H1 (cell line): ENCODE data around the gene ARL10. TPM values are rescaled to one million over a fixed set of nuclear protein-coding genes. Genes with fewer than 3 reads are reported as not detected.

Experiments used
- CTCF ChIA-PET: fragments of 300-600 bp; sonication (Branson Sonifier 250); formaldehyde crosslinking; loops from one replicate; lab custom pipeline; 2021; ENCODE audit not compliant: partially characterized antibody; lab: Charles Lee
- POLR2A ChIA-PET: fragments of 300-600 bp; sonication (Branson Sonifier 250); formaldehyde crosslinking; loops from one replicate; lab custom pipeline; 2021; ENCODE audit warnings: inconsistent platforms; ENCODE audit not compliant: partially characterized antibody; lab: Charles Lee
- DNase-seq, 2 experiments: peaks; one replicate each; pipeline versions ENCODE4 v3.0.0 to v3.0.0-alpha.2; 2010 to 2022; ENCODE audit warnings: low spot score in 2 of 2, low read depth in 1 of 2, mixed read lengths in 1 of 2
- FAIRE-seq: peaks from 2 replicates; lab custom pipeline; 2011; peaks lifted over from hg19 to GRCh38; lab: Jason Lieb, UNC
- H2AFZ ChIP-seq: 2 replicates; pipeline ENCODE4 v1.8.1; 2012; ENCODE audit warnings: low read length, inconsistent platforms
- H2AK5ac ChIP-seq: 2 replicates; pipeline ENCODE4 v1.6.1; 2013; ENCODE audit warnings: low read depth, low read length
- H2BK120ac ChIP-seq: replicated peaks from 2 replicates; pipeline ENCODE3; 2013; ENCODE audit warnings: low read depth, low read length, inconsistent platforms
- H2BK12ac ChIP-seq: 2 replicates; pipeline ENCODE4 v1.6.1; 2013; ENCODE audit warnings: low read depth, low read length
- H2BK15ac ChIP-seq: 2 replicates; pipeline ENCODE4 v1.6.1; 2013; ENCODE audit warnings: low read length
- H2BK20ac ChIP-seq: 2 replicates; pipeline ENCODE4 v1.6.1; 2013; ENCODE audit warnings: low read length
- H2BK5ac ChIP-seq: 2 replicates; pipeline ENCODE4 v1.6.1; 2013; ENCODE audit warnings: low read depth, low read length
- H3K14ac ChIP-seq: 2 replicates; pipeline ENCODE4 v1.6.1; 2013; ENCODE audit warnings: inconsistent platforms; ENCODE audit not compliant: insufficient read length
- H3K18ac ChIP-seq: 2 replicates; pipeline ENCODE4 v1.6.1; 2013; ENCODE audit warnings: low read length; ENCODE audit errors: extremely low read depth
- H3K23ac ChIP-seq: 2 replicates; pipeline ENCODE4 v1.6.1; 2013; ENCODE audit warnings: inconsistent platforms; ENCODE audit not compliant: insufficient read length
- H3K23me2 ChIP-seq: 2 replicates; pipeline ENCODE4 v1.6.1; 2013; ENCODE audit warnings: low read depth, low read length
- H3K27ac ChIP-seq: 2 replicates; pipeline ENCODE4 v1.6.1; 2011; ENCODE audit warnings: low read depth, low read length, inconsistent platforms
- H3K27me3 ChIP-seq, 4 experiments: replicated peaks in 1 of 4; 1 replicate in 1 of 4; 2 replicates in 3 of 4; pipeline versions ENCODE4 v1.6.1 to v1.8.1; 2011 to 2013; ENCODE audit warnings: low read length in 3 of 4, mild to moderate bottlenecking in 3 of 4, inconsistent platforms in 2 of 4, mixed read lengths in 2 of 4, moderate library complexity in 1 of 4; ENCODE audit not compliant: control insufficient read depth in 3 of 4, insufficient read depth in 3 of 4; ENCODE audit errors: extremely low read depth in 1 of 4
- H3K36me3 ChIP-seq, 4 experiments: 2 replicates each; pipeline versions ENCODE4 v1.6.1 to v1.8.1; 2011 to 2013; ENCODE audit warnings: mild to moderate bottlenecking in 4 of 4, low read length in 3 of 4, moderate library complexity in 2 of 4, control low read depth in 1 of 4, inconsistent platforms in 1 of 4; ENCODE audit not compliant: insufficient read depth in 4 of 4, control insufficient read depth in 2 of 4
- H3K4ac ChIP-seq: replicated peaks from 2 replicates; pipeline ENCODE3; 2013; ENCODE audit warnings: low read length, low read depth, mixed read lengths, inconsistent platforms; ENCODE audit not compliant: insufficient read length
- H3K4me1 ChIP-seq, 4 experiments: replicated peaks in 1 of 4; 1 replicate in 1 of 4; 2 replicates in 3 of 4; pipeline versions ENCODE4 v1.6.1 to v1.8.1; 2011 to 2013; ENCODE audit warnings: low read length in 3 of 4, inconsistent platforms in 2 of 4, mixed read lengths in 1 of 4; ENCODE audit not compliant: insufficient read depth in 4 of 4, control insufficient read depth in 3 of 4
- H3K4me2 ChIP-seq, 2 experiments: 2 replicates each; pipeline versions ENCODE4 v1.6.1 to v1.8.1; 2011 to 2013; ENCODE audit warnings: low read depth in 2 of 2, low read length in 2 of 2, control low read depth in 1 of 2, inconsistent platforms in 1 of 2, mild to moderate bottlenecking in 1 of 2; ENCODE audit not compliant: insufficient read depth in 1 of 2
- H3K4me3 ChIP-seq, 4 experiments: fragments of 200-600, 300-600 bp in 1 of 4; sonication (generic), shearing (Covaris generic), sonication (Bioruptor Twin) in 1 of 4; 2 replicates each; pipeline versions ENCODE4 v1.5.1 to v1.8.1; 2011 to 2016; ENCODE audit warnings: low read length in 4 of 4, low read depth in 3 of 4, control low read depth in 2 of 4, inconsistent platforms in 2 of 4, mild to moderate bottlenecking in 2 of 4, mixed read lengths in 1 of 4, moderate library complexity in 1 of 4; ENCODE audit not compliant: insufficient read depth in 2 of 4; ENCODE audit errors: extremely low read depth in 1 of 4
- H3K56ac ChIP-seq: replicated peaks from 2 replicates; pipeline ENCODE3; 2013; ENCODE audit warnings: low read depth, mild to moderate bottlenecking, mixed read lengths, low read length, inconsistent platforms; ENCODE audit not compliant: insufficient read length
- H3K79me1 ChIP-seq: 2 replicates; pipeline ENCODE4 v1.6.1; 2013; ENCODE audit warnings: low read depth, low read length, control low read depth
- H3K79me2 ChIP-seq, 2 experiments: 2 replicates each; pipeline versions ENCODE4 v1.6.1 to v1.8.1; 2012 to 2013; ENCODE audit warnings: low read length in 2 of 2, mild to moderate bottlenecking in 2 of 2, inconsistent platforms in 1 of 2; ENCODE audit not compliant: insufficient read depth in 2 of 2, control insufficient read depth in 1 of 2
- H3K9ac ChIP-seq, 4 experiments: replicated peaks in 1 of 4; 1 replicate in 1 of 4; 2 replicates in 3 of 4; pipeline versions ENCODE4 v1.6.1 to v1.8.1; 2011 to 2013; ENCODE audit warnings: low read depth in 3 of 4, low read length in 3 of 4, control low read depth in 2 of 4, mild to moderate bottlenecking in 2 of 4, moderate library complexity in 2 of 4, inconsistent platforms in 1 of 4; ENCODE audit errors: extremely low read depth in 1 of 4
- H3K9me3 ChIP-seq, 2 experiments: 2 replicates each; pipeline versions ENCODE4 v1.6.1 to v1.8.1; 2012 to 2013; ENCODE audit warnings: mild to moderate bottlenecking in 2 of 2, moderate library complexity in 2 of 2, control low read depth in 1 of 2, inconsistent platforms in 1 of 2, low read depth in 1 of 2, low read length in 1 of 2, mixed read lengths in 1 of 2; ENCODE audit not compliant: insufficient read depth in 2 of 2
- H4K20me1 ChIP-seq, 2 experiments: replicated peaks in 1 of 2; 2 replicates each; pipeline versions ENCODE3 to v1.8.1; 2011 to 2013; ENCODE audit warnings: inconsistent platforms in 2 of 2, low read length in 2 of 2, mild to moderate bottlenecking in 1 of 2; ENCODE audit not compliant: insufficient read depth in 2 of 2, control insufficient read depth in 1 of 2
- H4K5ac ChIP-seq: 2 replicates; pipeline ENCODE4 v1.6.1; 2013; ENCODE audit warnings: low read length, low read depth, mixed read lengths, inconsistent platforms; ENCODE audit not compliant: insufficient read length
- H4K8ac ChIP-seq: 2 replicates; pipeline ENCODE4 v1.8.0; 2013; ENCODE audit warnings: mild to moderate bottlenecking, moderate library complexity, low read length, inconsistent platforms; ENCODE audit not compliant: insufficient read depth; ENCODE audit errors: extremely low read depth
- H4K91ac ChIP-seq: replicated peaks from 2 replicates; pipeline ENCODE3; 2013; ENCODE audit warnings: low read length, mixed read lengths, inconsistent platforms; ENCODE audit not compliant: insufficient read length
- ASH2L ChIP-seq: fragments of 200-600, 300-600 bp; sonication (generic); IDR thresholded peaks from one replicate; pipeline ENCODE4 v1.7.1; 2017; ENCODE audit warnings: low read length
- POLR2AphosphoS5 ChIP-seq: IDR thresholded peaks from 2 replicates; pipeline ENCODE4 v1.6.1; 2011; ENCODE audit warnings: low read depth, low read length
- RAD21 ChIP-seq, 2 experiments: IDR thresholded peaks in 1 of 2; conservative IDR thresholded peaks in 1 of 2; 2 replicates each; pipeline ENCODE4 v1.6.1; 2011; ENCODE audit warnings: low read depth in 2 of 2, low read length in 2 of 2, improper control_type of control experiment in 1 of 2, inconsistent platforms in 1 of 2, mild to moderate bottlenecking in 1 of 2, moderate library complexity in 1 of 2
- RBBP5 ChIP-seq: IDR thresholded peaks from 2 replicates; pipeline ENCODE4 v1.7.1; 2012; ENCODE audit warnings: low read depth, mild to moderate bottlenecking, inconsistent platforms, low read length, moderate library complexity, borderline replicate concordance
- SIN3A ChIP-seq, 2 experiments: IDR thresholded peaks in 1 of 2; conservative IDR thresholded peaks in 1 of 2; 2 replicates each; pipeline ENCODE4 v1.6.1; 2011 to 2012; ENCODE audit warnings: low read length in 2 of 2, improper control_type of control experiment in 1 of 2, low read depth in 1 of 2, mild to moderate bottlenecking in 1 of 2
- SIRT6 ChIP-seq: IDR thresholded peaks from one replicate; pipeline ENCODE4 v1.7.1; 2012; ENCODE audit warnings: low read length, inconsistent platforms
- SIX5 ChIP-seq: IDR thresholded peaks from 2 replicates; pipeline ENCODE4 v1.6.1; 2011; ENCODE audit warnings: mild to moderate bottlenecking, low read depth, low read length
- TBP ChIP-seq: IDR thresholded peaks from 2 replicates; pipeline ENCODE4 v1.6.1; 2011; ENCODE audit warnings: low read depth, low read length, improper control_type of control experiment
- WGBS, 2 experiments: shearing (Covaris generic) in 1 of 2; methylation state at CpG; one replicate each; pipeline versions ENCODE4 v1.1.6 to v1.1.7; 2013 to 2015; ENCODE audit warnings: low lambda C conversion rate in 2 of 2, mixed read lengths in 2 of 2, inconsistent platforms in 1 of 2, low coverage in 1 of 2, missing lambda C conversion rate in 1 of 2; ENCODE audit not compliant: insufficient replicate concordance in 2 of 2, insufficient coverage in 1 of 2, insufficient read length in 1 of 2; ENCODE audit errors: extremely low coverage in 1 of 2, missing lambda C conversion rate in 1 of 2; 5-methylcytosine and 5-hydroxymethylcytosine counted together
- polyA plus RNA-seq, 7 experiments: library from polyadenylated mRNA; depleted of rRNA in 3 of 7; stranded (reverse) in 5 of 7; unstranded in 2 of 7; fragments of >200 nt in 5 of 7; fragments of 200-250 nt in 2 of 7; gene quantifications; 1 replicate in 5 of 7; 2 replicates in 1 of 7; 4 replicates in 1 of 7; pipeline versions ENCODE4 v1.2.1 to v1.2.3, GENCODE V29; 2011 to 2013; ENCODE audit warnings: missing spikeins in 2 of 7, mixed read lengths in 2 of 7
- total RNA-seq: library from RNA; stranded (reverse); fragmentation: NEBNext Ultra II Directional; extraction: Animal tissue kit (Norgen Biotek cat#: 25700); gene quantifications from 2 replicates; pipeline ENCODE4 v1.2.1, GENCODE V29; 2021
- TF ChIP-seq, protein P1 (sequence below): IDR thresholded peaks from 2 replicates; pipeline ENCODE4 v1.6.1; 2012; ENCODE audit warnings: inconsistent platforms
- TF ChIP-seq, protein P2 (sequence below): IDR thresholded peaks from 2 replicates; pipeline ENCODE4 v1.6.1; 2012; ENCODE audit warnings: low read length, inconsistent platforms
- TF ChIP-seq, protein P3 (sequence below): IDR thresholded peaks from 2 replicates; pipeline ENCODE4 v1.6.1; 2012; ENCODE audit warnings: inconsistent platforms

ARL10 gene
- total and polyA plus RNA-seq, 2 of the 8 experiments (the other 6 are each of a cell fraction or from before 2014, with no cell fraction given): 3.1 to 7.4 TPM

DNA sequence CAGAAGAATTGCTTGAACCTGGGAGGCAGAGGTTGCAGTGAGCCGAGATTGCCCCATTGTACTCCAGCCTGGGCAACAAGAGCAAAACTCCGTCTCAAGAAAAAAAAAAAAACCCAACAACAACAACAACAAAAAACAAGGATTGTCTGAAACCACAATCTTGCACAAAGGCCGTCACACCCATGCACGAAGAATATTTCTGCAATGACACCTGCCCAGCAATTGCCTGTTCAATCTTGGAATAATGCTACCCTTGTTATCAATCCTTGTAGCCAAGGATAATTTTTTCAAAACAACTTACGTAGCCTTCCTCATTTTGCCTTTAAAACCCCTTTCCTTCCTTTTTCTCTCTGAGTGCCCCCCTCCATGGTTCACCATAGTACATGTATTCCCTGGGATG lies 54.8 kb downstream of the ARL10 start:
- Histone ChIP-seq H2BK15ac (no peak overlapping the region), H3K23ac (no peak overlapping the region), H4K91ac (no peak overlapping the region), H3K79me2 (no peaks in the 10 kb centered on the region), H2BK12ac (no peak overlapping the region), H3K4me3 (no peak overlapping the region), H3K79me1 (no peaks in the 10 kb centered on the region), H2BK120ac (no peak overlapping the region), H3K27me3 (peaks cover 0 to 11% (median 9%) of the 10 kb centered on the region in 4 experiments; a peak in 6 of 7 replicates), H3K23me2 (no peaks in the 10 kb centered on the region; the same call in 1 of the 2 replicates), H4K5ac (no peak overlapping the region), H3K4ac (no peak overlapping the region), H3K14ac (no peak overlapping the region), H3K4me2 (no peak overlapping the region), H3K18ac (no peak overlapping the region), H2BK5ac (no peak overlapping the region), H4K20me1 (peaks cover 0 to 2% of the 10 kb centered on the region in 2 experiments), H3K4me1 (peaks cover 0 to 3% (median 0%) of the 10 kb centered on the region in 4 experiments; a peak in 4 of 7 replicates), H3K9ac (no peak overlapping the region), H3K9me3 (peaks cover 14 to 17% of the 10 kb centered on the region in 2 experiments; a peak in 2 of 4 replicates), H2AFZ (no peak overlapping the region), H2BK20ac (no peak overlapping the region), H4K8ac (no peak overlapping the region), H3K56ac (no peak overlapping the region), H3K27ac (no peak overlapping the region), H3K36me3 (no peaks in the 10 kb centered on the region), H2AK5ac (no peak overlapping the region)
- FAIRE-seq (no peak), DNase-seq (no peak)
- POLR2A ChIA-PET: no interaction called here
- WGBS, 2 experiments: 87% methylated on average over 5 of the region's 5 CpGs; no CpG with 5 or more reads in 1 of the 2 experiments
- CTCF ChIA-PET: interaction anchor here (0.7 to 1.5 kb wide), 2 partner anchors 13 to 154 kb away, joined by 3 to 5 read pairs; no protein-coding TSS in a partner anchor
- TF ChIP-seq, protein P1, sequence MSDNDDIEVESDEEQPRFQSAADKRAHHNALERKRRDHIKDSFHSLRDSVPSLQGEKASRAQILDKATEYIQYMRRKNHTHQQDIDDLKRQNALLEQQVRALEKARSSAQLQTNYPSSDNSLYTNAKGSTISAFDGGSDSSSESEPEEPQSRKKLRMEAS: no peak
- TF ChIP-seq TBP (no peak), SIRT6 (no peak), ASH2L (no peak), SIX5 (no peak), POLR2AphosphoS5 (no peak), RBBP5 (no peak), RAD21 (IDR thresholded peaks at IDR 0.05 in 1 of 2, conservative IDR thresholded peaks at IDR 0.05 in 1 of 2; ENCODE audit: low read depth in 2 of 2, low read length in 2 of 2) (no peak), SIN3A (conservative IDR thresholded peaks at IDR 0.05 in 1 of 2, IDR thresholded peaks at IDR 0.05 in 1 of 2; ENCODE audit: low read depth in 1 of 2, low read length in 2 of 2) (no peak)
- TF ChIP-seq, protein P2, sequence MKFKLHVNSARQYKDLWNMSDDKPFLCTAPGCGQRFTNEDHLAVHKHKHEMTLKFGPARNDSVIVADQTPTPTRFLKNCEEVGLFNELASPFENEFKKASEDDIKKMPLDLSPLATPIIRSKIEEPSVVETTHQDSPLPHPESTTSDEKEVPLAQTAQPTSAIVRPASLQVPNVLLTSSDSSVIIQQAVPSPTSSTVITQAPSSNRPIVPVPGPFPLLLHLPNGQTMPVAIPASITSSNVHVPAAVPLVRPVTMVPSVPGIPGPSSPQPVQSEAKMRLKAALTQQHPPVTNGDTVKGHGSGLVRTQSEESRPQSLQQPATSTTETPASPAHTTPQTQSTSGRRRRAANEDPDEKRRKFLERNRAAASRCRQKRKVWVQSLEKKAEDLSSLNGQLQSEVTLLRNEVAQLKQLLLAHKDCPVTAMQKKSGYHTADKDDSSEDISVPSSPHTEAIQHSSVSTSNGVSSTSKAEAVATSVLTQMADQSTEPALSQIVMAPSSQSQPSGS: no peak
- TF ChIP-seq, protein P3, sequence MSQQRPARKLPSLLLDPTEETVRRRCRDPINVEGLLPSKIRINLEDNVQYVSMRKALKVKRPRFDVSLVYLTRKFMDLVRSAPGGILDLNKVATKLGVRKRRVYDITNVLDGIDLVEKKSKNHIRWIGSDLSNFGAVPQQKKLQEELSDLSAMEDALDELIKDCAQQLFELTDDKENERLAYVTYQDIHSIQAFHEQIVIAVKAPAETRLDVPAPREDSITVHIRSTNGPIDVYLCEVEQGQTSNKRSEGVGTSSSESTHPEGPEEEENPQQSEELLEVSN: no peak
